Panc1 (cell line): Measurements from ENCODE around the gene STX2. TPM values are rescaled to one million over a fixed set of nuclear protein-coding genes. Genes with fewer than 3 reads are reported as not detected.

ENCODE experiments used
- ATAC-seq: fragments of 200-7000 bp; cut with Tn5 transposase; 2 replicates; pipeline ENCODE4 v1.9.1; 2020; ENCODE audit warnings: mild to moderate bottlenecking, moderate library complexity
- BruUV-seq: library from RNA; stranded (reverse); fragments of 400-500 nt; replicated peaks from 2 replicates; lab custom pipeline; 2021; lab: Mats Ljungman, UMichigan
- CTCF ChIA-PET: fragments of 300-600 bp; sonication (Branson Sonifier 250); formaldehyde crosslinking; loops from one replicate; lab custom pipeline; 2022; ENCODE audit warnings: antibody characterized with exemption; lab: Charles Lee
- POLR2A ChIA-PET: fragments of 300-600 bp; sonication (Branson Sonifier 250); formaldehyde crosslinking; loops from one replicate; lab custom pipeline; 2022; ENCODE audit warnings: antibody characterized with exemption; lab: Charles Lee
- DNase-seq: peaks from one replicate; pipeline ENCODE4 v3.0.0-alpha.2; 2010; ENCODE audit warnings: low read depth, low spot score
- H3K27ac ChIP-seq: 2 replicates; pipeline ENCODE4 v1.5.1; 2011; ENCODE audit warnings: mild to moderate bottlenecking, low read length, inconsistent platforms
- H3K27me3 ChIP-seq: fragments of 200-500 bp; sonication (Bioruptor generic); 2 replicates; pipeline ENCODE4 v1.6.0; 2014; ENCODE audit warnings: low read length, inconsistent platforms; ENCODE audit not compliant: control insufficient read depth, insufficient read depth
- H3K36me3 ChIP-seq: fragments of 200-500 bp; sonication (Bioruptor generic); 2 replicates; pipeline ENCODE4 v1.5.1; 2014; ENCODE audit warnings: inconsistent platforms, mild to moderate bottlenecking, low read length, moderate library complexity; ENCODE audit not compliant: control insufficient read depth, insufficient read depth
- H3K4me1 ChIP-seq: 2 replicates; pipeline ENCODE4 v1.5.1; 2011; ENCODE audit warnings: inconsistent platforms, mild to moderate bottlenecking, low read length, moderate library complexity; ENCODE audit not compliant: control insufficient read depth, insufficient read depth
- H3K4me3 ChIP-seq, 2 experiments: 2 replicates each; pipeline ENCODE4 v1.5.1; 2011 to 2012; ENCODE audit warnings: low read depth in 2 of 2, low read length in 2 of 2, mild to moderate bottlenecking in 2 of 2, inconsistent platforms in 1 of 2, moderate library complexity in 1 of 2
- H3K9me3 ChIP-seq: fragments of 200-500 bp; sonication (Bioruptor generic); 2 replicates; pipeline ENCODE4 v1.5.1; 2014; ENCODE audit warnings: low read depth, mild to moderate bottlenecking, inconsistent platforms, low read length, moderate library complexity; ENCODE audit not compliant: control insufficient read depth, insufficient read depth
- CTCF ChIP-seq: fragments of 450-650 bp; IDR thresholded peaks from 2 replicates; pipeline ENCODE4 v1.5.1; 2017; ENCODE audit warnings: mild to moderate bottlenecking
- POLR2AphosphoS5 ChIP-seq: IDR thresholded peaks from 2 replicates; pipeline ENCODE4 v1.6.1; 2012; ENCODE audit warnings: mild to moderate bottlenecking, low read depth, low read length, moderate library complexity
- REST ChIP-seq, 2 experiments: IDR thresholded peaks; 2 replicates each; pipeline ENCODE4 v1.6.1; 2011 to 2012; ENCODE audit warnings: low read depth in 2 of 2, control low read depth in 1 of 2, low read length in 1 of 2, mild to moderate bottlenecking in 1 of 2, moderate library complexity in 1 of 2; ENCODE audit not compliant: insufficient read depth in 1 of 2
- SIN3A ChIP-seq: IDR thresholded peaks from 2 replicates; pipeline ENCODE4 v1.6.1; 2012; ENCODE audit warnings: low read depth, mild to moderate bottlenecking, low read length, moderate library complexity, borderline replicate concordance; ENCODE audit not compliant: insufficient read depth
- TCF7L2 ChIP-seq: IDR thresholded peaks from 2 replicates; pipeline ENCODE4 v1.6.1; 2011; ENCODE audit warnings: mild to moderate bottlenecking, low read depth, low read length, inconsistent platforms
- in situ Hi-C: cut with HindIII; loops from 2 replicates; pipeline ENCODE4 v1.10.0; 2016; ENCODE audit warnings: low sequenced_read_pairs, low pct_unique_long_range_greater_than_20kb
- intact Hi-C: fragments of 100-400 bp; cut with micrococcal nuclease; formaldehyde crosslinking; loops from one replicate; pipeline ENCODE4 v1.10.0; 2022; ENCODE audit not compliant: unreplicated experiment
- total RNA-seq: library from RNA; stranded (reverse); gene quantifications from one replicate; pipeline ENCODE4 v1.2.1, GENCODE V29; 2021; ENCODE audit not compliant: unreplicated experiment

STX2 gene
- total RNA-seq, 1 experiment from 2014 or later = 34.0 TPM

GRCh38 chr12:130830246-130830551, 8.9 kb downstream of the STX2 start:
- intact Hi-C loops (no loop called here), in situ Hi-C loops (no loop called here)
- Histone ChIP-seq H3K4me1 (no peaks in the 10 kb centered on the region), H3K36me3 (no peaks in the 10 kb centered on the region), H3K9me3 (no peaks in the 10 kb centered on the region), H3K27me3 (no peaks in the 10 kb centered on the region), H3K27ac (no peak overlapping the region), H3K4me3 (no peak overlapping the region)
- no peak for ATAC-seq
- POLR2A ChIA-PET = interaction anchor here (1.0 kb wide), 1 partner anchor 9 kb away, joined by 5 read pairs; no protein-coding TSS in a partner anchor
- no peak for TF ChIP-seq REST (IDR thresholded peaks at IDR 0.05; ENCODE audit: insufficient read depth in 1 of 2, low read depth in 2 of 2, low read length in 1 of 2)
- CTCF ChIA-PET = no interaction called here
- DNase-seq = no peak
- no TSS peak for BruUV-seq

GRCh38 chr12:130829391-130830245, 9.4 kb downstream of the STX2 start:
- in situ Hi-C loops = no loop called here
- no peaks in the 10 kb centered on the region for H3K27me3 ChIP-seq
- H3K27ac ChIP-seq = no peak overlapping the region
- no peaks in the 10 kb centered on the region for H3K9me3 ChIP-seq
- ATAC-seq = no peak
- TF ChIP-seq CTCF (no peak), TCF7L2 (no peak), POLR2AphosphoS5 (no peak)
- no peaks in the 10 kb centered on the region for H3K36me3 ChIP-seq
- H3K4me3 ChIP-seq = no peak overlapping the region
- no TSS peak for BruUV-seq
- CTCF ChIA-PET = no interaction called here
- intact Hi-C loops = no loop called here
- POLR2A ChIA-PET = interaction anchor here (1.0 kb wide), 1 partner anchor 9 kb away, joined by 5 read pairs; no protein-coding TSS in a partner anchor
- no peak for DNase-seq
- no peaks in the 10 kb centered on the region for H3K4me1 ChIP-seq

- no peak for ATAC-seq
These were observed 10.2 kb downstream of the STX2 start for GRCh38 chr12:130828895-130829294.

More at GRCh38 chr12:130828895-130829294, 10.2 kb downstream of the STX2 start:
- H3K4me3 ChIP-seq = no peak overlapping the region
- in situ Hi-C loops (no loop called here), intact Hi-C loops (no loop called here)
- CTCF ChIA-PET = no interaction called here
- no peaks in the 10 kb centered on the region for H3K36me3 ChIP-seq
- H3K27me3 ChIP-seq = no peaks in the 10 kb centered on the region
- H3K27ac ChIP-seq = no peak overlapping the region
- POLR2A ChIA-PET = no interaction called here
- TF ChIP-seq POLR2AphosphoS5 (no peak), TCF7L2 (no peak), CTCF (no peak), REST (IDR thresholded peaks at IDR 0.05; ENCODE audit: insufficient read depth in 1 of 2, low read depth in 2 of 2, low read length in 1 of 2) (no peak), SIN3A (no peak)
- DNase-seq = no peak
- no TSS peak for BruUV-seq
- H3K9me3 ChIP-seq = no peaks in the 10 kb centered on the region
- no peaks in the 10 kb centered on the region for H3K4me1 ChIP-seq
